Tibial artery (tissue), 4 donors: ENCODE data around the gene OVAAL.

ENCODE experiments used
- DNase-seq, 2 donors: peaks; one replicate each; pipeline ENCODE4 v3.0.0-alpha.2; 2019
- H3K27ac ChIP-seq, 2 donors: fragments of 200-600 bp; sonication (generic) in 1 of 2; 1 replicate in 1 of 2; 2 replicates in 1 of 2; pipeline ENCODE4 v1.5.1; 2018 to 2019; ENCODE audit warnings: mild to moderate bottlenecking in 1 of 2
- H3K27me3 ChIP-seq, 2 donors: fragments of 200-600 bp; sonication (generic) in 1 of 2; one replicate each; pipeline versions ENCODE4 v1.5.1 to v1.6.0; 2016 to 2019
- H3K36me3 ChIP-seq, 3 donors: fragments of 200-600 bp; sonication (generic) in 2 of 3; one replicate each; pipeline ENCODE4 v1.5.1; 2016 to 2019; ENCODE audit warnings: mild to moderate bottlenecking in 2 of 3
- H3K4me1 ChIP-seq, 4 donors: fragments of 200-600 bp; sonication (generic) in 2 of 4; 1 replicate in 3 of 4; 2 replicates in 1 of 4; pipeline ENCODE4 v1.5.1; 2016 to 2019
- H3K4me3 ChIP-seq, 2 donors: fragments of 200-600 bp; sonication (generic) in 1 of 2; 1 replicate in 1 of 2; 2 replicates in 1 of 2; pipeline ENCODE4 v1.5.1; 2018 to 2019; ENCODE audit warnings: mild to moderate bottlenecking in 2 of 2
- H3K9me3 ChIP-seq, 3 donors: fragments of 200-600 bp; sonication (generic) in 1 of 3; one replicate each; pipeline ENCODE4 v1.5.1; 2016 to 2019
- CTCF ChIP-seq, 2 experiments: fragments of 200-600 bp in 1 of 2; fragments of 450-650 bp in 1 of 2; IDR thresholded peaks; one replicate each; pipeline ENCODE4 v1.5.1; 2017 to 2019; ENCODE audit warnings: antibody characterized with exemption in 2 of 2, mild to moderate bottlenecking in 1 of 2, moderate library complexity in 1 of 2
- intact Hi-C: fragments of 100-400 bp; cut with DNase I; formaldehyde crosslinking; loops from one replicate; pipeline ENCODE4 v1.15.0; 2023; ENCODE audit warnings: low total_unique reads

Gene OVAAL

GRCh38 chr1:180601512-180601911, 42.7 kb downstream of the OVAAL start:
- no peak overlapping the region for H3K4me3 ChIP-seq
- no peak for DNase-seq
- H3K27ac ChIP-seq: no peak overlapping the region
- no peaks in the 10 kb centered on the region for H3K36me3 ChIP-seq
- H3K4me1 ChIP-seq: no peaks in the 10 kb centered on the region
- intact Hi-C loops: no loop called here
- no peaks in the 10 kb centered on the region for H3K9me3 ChIP-seq
- H3K27me3 ChIP-seq: no peaks in the 10 kb centered on the region
- no peak for TF ChIP-seq CTCF (IDR thresholded peaks at IDR 0.05)

GRCh38 chr1:180603223-180603849, 44.6 kb downstream of the OVAAL start:
- no peak for DNase-seq
- Histone ChIP-seq H3K36me3 (no peaks in the 10 kb centered on the region), H3K9me3 (no peaks in the 10 kb centered on the region), H3K27me3 (no peaks in the 10 kb centered on the region), H3K4me3 (no peak overlapping the region), H3K27ac (no peak overlapping the region), H3K4me1 (no peaks in the 10 kb centered on the region)
- TF ChIP-seq CTCF (IDR thresholded peaks at IDR 0.05): no peak
- intact Hi-C loops: no loop called here

- Histone ChIP-seq H3K36me3 (no peaks in the 10 kb centered on the region), H3K9me3 (no peaks in the 10 kb centered on the region), H3K27me3 (no peaks in the 10 kb centered on the region), H3K27ac (no peak overlapping the region), H3K4me1 (no peaks in the 10 kb centered on the region), H3K4me3 (no peak overlapping the region)
- no peak for TF ChIP-seq CTCF (IDR thresholded peaks at IDR 0.05)
- no peak for DNase-seq
- intact Hi-C loops: no loop called here
Observed at GRCh38 chr1:180603850-180604226, 45.1 kb downstream of the OVAAL start.

- Histone ChIP-seq H3K9me3 (no peaks in the 10 kb centered on the region), H3K27me3 (no peaks in the 10 kb centered on the region), H3K27ac (no peak overlapping the region), H3K4me1 (no peaks in the 10 kb centered on the region), H3K36me3 (no peaks in the 10 kb centered on the region), H3K4me3 (no peak overlapping the region)
- DNase-seq: no peak
- TF ChIP-seq CTCF (IDR thresholded peaks at IDR 0.05): no peak
- intact Hi-C loops: no loop called here
Observed at GRCh38 chr1:180606155-180606554, 47.4 kb downstream of the OVAAL start.

GRCh38 chr1:180609643-180610555, 51.1 kb downstream of the OVAAL start:
- no peak for TF ChIP-seq CTCF (IDR thresholded peaks at IDR 0.05)
- H3K36me3 ChIP-seq: no peaks in the 10 kb centered on the region
- H3K4me1 ChIP-seq: no peaks in the 10 kb centered on the region
- intact Hi-C loops: no loop called here
- H3K27me3 ChIP-seq: no peaks in the 10 kb centered on the region
- no peak for DNase-seq
- H3K4me3 ChIP-seq: no peak overlapping the region
- no peaks in the 10 kb centered on the region for H3K9me3 ChIP-seq
- no peak overlapping the region for H3K27ac ChIP-seq
